Large intestine (tissue), 1 donor: ENCODE data around the gene RBMX. TPM values are rescaled to one million over a fixed set of nuclear protein-coding genes. Genes with fewer than 3 reads are reported as not detected.

Experiments
- polyA plus RNA-seq: library from polyadenylated mRNA; unstranded; fragments of 120-200 nt; gene quantifications from one replicate; pipeline ENCODE4 v1.2.1, GENCODE V29; 2013

The RBMX gene
- polyA plus RNA-seq, 1 donor, result 255 TPM

Other genes starting within 250 kb of the RBMX start
- 0.81 TPM for gene CD40LG, start 232.6 kb downstream of the RBMX start, polyA plus RNA-seq
- 8.7 TPM for gene ARHGEF6, start 99.8 kb downstream of the RBMX start, polyA plus RNA-seq
- gene GPR101, start 153.3 kb upstream of the RBMX start, polyA plus RNA-seq, result not detected